HG02623 (cell line): Measurements from ENCODE around the gene ADCY5.

ENCODE experiments used
- ATAC-seq: cut with Tn5 transposase; IDR thresholded peaks from one replicate; pipeline ENCODE4 v1.9.1; 2021; ENCODE audit warnings: moderate library complexity; ENCODE audit not compliant: unreplicated experiment

Gene ADCY5

GRCh38 chr3:123431007-123431657 lies 17.8 kb downstream of the ADCY5 start:
- ATAC-seq, result no peak

GRCh38 chr3:123430266-123430665 lies 18.6 kb downstream of the ADCY5 start:
- ATAC-seq, result no peak

GRCh38 chr3:123429362-123430125 lies 19.3 kb downstream of the ADCY5 start:
- no peak for ATAC-seq

GRCh38 chr3:123424999-123425712 lies 23.7 kb downstream of the ADCY5 start:
- no peak for ATAC-seq

- ATAC-seq, result no peak
Observed at GRCh38 chr3:123424321-123424998, 24.4 kb downstream of the ADCY5 start.

- no peak for ATAC-seq
Observed at GRCh38 chr3:123423806-123424205, 25.1 kb downstream of the ADCY5 start.

GRCh38 chr3:123423031-123423430 lies 25.9 kb downstream of the ADCY5 start:
- no peak for ATAC-seq

GRCh38 chr3:123422457-123422856 lies 26.4 kb downstream of the ADCY5 start:
- ATAC-seq, result no peak

- no peak for ATAC-seq
Observed at GRCh38 chr3:123421353-123422174, 27.3 kb downstream of the ADCY5 start.

GRCh38 chr3:123420416-123420968 lies 28.4 kb downstream of the ADCY5 start:
- ATAC-seq, result no peak

- no peak for ATAC-seq
Observed at GRCh38 chr3:123419850-123420297, 29.0 kb downstream of the ADCY5 start.

- ATAC-seq, result no peak
Observed at GRCh38 chr3:123419181-123419849, 29.6 kb downstream of the ADCY5 start.

- ATAC-seq, result no peak
Observed at GRCh38 chr3:123416647-123417046, 32.2 kb downstream of the ADCY5 start.

- ATAC-seq, result no peak
Observed at GRCh38 chr3:123416173-123416572, 32.7 kb downstream of the ADCY5 start.

GRCh38 chr3:123414973-123415775 lies 33.7 kb downstream of the ADCY5 start:
- no peak for ATAC-seq

GRCh38 chr3:123412811-123413604 lies 35.9 kb downstream of the ADCY5 start:
- no peak for ATAC-seq

- no peak for ATAC-seq
Observed at GRCh38 chr3:123412076-123412475, 36.8 kb downstream of the ADCY5 start.
